GM21723 (cell line): ENCODE data around the gene MDFI.

Experiments
- ATAC-seq: cut with Tn5 transposase; IDR thresholded peaks from one replicate; pipeline ENCODE4 v1.9.1; 2021; ENCODE audit warnings: mild to moderate bottlenecking, moderate library complexity; ENCODE audit not compliant: unreplicated experiment

Gene MDFI

DNA sequence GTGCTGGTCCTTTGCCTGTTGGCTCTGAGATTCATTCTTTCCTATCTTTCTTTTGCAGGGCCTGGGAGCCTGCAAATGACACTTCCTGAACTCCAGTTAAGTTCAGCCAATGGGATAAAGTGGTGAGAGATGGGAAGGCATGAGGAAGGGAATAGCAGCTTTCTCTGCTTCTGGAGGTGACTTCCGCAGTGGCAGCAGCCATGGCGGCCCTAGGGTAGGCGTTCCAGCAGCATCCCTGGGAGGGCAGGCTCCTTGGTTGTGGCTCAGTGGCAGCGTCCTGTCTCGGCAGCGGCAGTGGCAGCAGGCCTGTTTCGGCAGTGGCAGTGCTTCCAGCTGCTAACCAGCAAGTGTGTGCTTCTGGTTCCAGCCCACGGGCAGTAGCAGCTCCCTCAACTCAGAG, 7.3 kb upstream of the MDFI start:
- no peak for ATAC-seq

DNA sequence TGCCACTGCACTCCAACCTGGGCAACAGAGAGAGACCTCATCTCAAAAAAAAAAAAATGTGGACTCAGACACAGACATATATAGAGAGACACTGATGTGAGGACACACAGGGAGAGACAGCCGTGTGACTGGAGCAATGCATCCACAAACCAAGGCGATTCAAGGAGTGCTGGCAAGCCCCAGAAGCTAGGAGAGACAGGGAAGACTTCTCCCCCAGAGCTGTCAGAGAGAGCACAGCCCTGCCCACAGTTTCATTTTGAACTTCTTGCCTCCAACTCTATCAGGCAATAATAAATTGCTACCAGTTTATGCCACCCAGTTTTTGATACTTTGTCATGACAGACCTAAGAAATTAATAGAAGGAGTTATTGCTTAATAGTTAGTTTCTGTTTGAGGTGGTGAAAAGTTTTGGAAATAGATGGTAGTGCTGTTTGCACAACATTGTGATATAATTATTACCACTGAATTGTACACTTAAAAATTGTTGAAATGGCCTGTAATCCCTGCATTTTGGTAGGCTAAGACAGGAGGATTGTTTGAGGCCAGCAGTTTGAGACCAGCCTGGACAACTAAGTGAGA, 5.1 kb upstream of the MDFI start:
- no peak for ATAC-seq

DNA sequence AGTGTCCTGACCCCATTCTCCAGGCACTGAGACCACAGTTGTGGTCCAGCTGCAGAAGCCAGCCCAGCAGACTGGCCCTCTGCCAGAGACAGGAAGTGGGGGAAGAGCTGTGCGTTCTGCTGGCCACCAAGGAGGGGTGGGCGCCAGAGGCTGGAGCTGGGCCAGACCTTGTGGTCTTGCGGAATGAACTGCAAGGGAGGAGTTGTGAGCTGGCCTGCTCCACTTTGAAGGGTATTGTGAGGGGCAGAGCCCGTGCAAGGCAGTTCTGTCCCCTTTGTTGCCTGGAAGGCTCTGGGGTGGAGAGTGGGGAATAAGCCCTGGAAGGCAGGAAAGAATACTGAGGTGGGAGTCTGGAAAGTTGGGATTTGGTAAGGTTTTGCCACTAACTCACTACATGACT, 3.6 kb upstream of the MDFI start:
- no peak for ATAC-seq

DNA sequence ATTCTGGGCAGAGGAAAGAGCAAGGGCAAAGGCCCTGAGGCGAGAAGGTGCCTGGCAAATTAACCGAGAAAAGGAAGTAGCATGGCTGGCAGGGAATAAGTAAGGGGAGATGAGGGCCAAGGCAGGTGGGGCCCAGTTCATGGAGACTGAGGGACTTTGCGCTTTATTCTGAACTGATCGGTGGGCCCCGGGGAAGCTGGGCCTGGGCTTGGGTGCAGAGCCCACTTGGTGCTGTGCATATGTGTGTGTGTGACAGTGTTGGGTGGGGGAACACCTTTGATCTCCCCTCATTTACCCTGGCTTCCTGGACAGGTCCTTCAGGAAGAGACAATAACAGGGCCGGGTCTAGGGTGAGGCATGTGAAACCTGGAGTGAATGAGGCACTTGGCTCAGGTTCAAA, 2.9 kb upstream of the MDFI start:
- no peak for ATAC-seq

DNA sequence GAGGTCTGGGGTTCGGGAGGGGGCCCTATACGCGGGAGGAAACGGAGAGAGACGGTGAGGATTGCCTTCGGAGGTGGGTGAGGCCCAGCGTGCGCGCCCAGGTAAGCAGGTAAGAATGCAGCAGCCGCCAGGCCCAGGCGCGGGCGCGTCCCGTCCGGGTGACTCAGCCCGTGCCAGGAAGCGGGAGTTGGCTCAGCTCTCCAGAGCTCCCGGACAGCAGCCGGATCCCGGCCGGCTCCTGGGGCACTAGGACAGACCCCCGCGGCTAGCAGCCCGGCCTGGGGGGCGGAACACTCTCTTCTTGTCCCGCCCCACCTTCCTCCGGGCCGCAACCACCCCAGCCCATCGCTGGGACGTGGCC, 1.5 kb upstream of the MDFI start:
- ATAC-seq = no peak

DNA sequence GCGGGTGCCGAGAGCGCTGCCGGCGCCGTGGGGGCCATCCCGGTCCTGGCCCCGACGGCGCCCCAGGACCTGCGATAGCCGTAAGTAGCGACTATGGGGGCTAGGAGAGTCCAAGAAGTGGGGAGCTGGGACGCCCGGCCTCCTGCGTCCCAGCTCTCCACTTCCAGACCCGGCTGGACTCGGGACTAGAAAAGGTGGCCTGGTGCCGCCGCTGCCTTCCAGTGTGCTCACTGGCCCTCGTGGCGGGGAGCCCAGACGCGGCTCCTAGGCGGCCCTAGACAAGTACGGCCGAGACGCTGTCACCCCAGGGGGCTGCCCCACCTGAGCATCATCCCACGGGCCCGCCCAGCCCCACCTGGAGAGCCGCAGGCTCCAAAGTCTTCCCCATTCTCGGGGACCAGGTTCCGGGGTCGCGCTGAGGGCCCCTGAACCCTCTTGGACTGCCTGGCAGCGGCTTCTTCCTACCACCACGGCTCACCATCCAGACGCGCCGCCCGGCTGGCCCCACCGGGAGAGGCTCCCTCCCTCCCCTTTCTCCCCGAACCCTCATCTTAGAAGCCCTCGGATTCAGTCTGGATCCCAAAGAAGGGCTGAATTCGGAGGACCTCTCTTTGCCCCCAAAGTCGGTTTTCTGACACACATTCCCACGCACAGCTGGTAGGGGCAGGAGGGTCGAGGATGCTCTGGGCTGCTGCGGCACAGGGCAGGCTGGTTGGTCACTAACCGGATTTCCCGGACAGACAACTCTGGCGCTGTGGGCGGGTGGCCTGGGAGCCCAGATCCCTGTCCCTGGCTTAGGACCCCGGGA, 870 bp upstream of the MDFI start:
- no peak for ATAC-seq

DNA sequence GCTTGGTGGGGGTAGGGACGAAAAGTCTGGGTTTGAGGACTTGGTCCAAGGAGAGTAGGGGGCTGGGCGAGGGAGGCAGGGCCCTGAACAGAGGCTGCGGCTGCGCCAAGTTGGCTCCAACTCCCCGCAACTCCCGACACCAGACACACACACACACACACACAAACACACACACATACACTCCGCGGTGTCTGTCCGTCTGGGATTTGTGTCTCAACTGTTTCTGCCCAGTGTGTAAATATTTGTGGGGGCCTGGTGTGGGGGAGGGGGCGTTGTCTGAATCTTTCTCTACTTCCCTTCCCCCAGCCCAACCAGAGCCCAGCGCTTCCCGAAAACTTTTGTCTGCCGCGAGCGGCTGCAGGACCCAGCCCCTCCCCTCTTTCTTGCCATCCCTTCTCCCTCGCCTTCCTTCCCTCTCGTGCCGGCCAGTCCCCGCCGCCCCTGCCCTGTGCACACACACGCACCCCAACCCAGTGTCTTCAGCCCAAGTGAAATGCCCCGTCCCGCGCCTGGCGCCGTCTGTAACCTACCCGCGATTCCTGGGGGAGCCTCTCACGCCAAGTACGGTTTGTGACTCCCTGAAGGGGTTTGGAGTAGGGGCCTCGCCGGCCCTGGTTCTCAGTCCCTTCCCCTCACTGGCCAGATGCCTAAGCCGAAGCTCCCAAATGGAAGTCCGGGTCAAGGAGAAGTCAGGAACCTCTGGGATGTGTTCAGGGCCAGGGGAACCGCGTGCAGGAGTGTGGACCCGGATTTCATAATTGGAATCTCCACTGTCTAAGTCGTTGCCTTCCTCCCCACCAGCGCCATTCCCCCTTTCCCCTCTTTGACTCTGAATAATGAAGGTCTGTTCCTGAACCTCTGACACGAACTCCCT, 904 bp downstream of the MDFI start:
- no peak for ATAC-seq

DNA sequence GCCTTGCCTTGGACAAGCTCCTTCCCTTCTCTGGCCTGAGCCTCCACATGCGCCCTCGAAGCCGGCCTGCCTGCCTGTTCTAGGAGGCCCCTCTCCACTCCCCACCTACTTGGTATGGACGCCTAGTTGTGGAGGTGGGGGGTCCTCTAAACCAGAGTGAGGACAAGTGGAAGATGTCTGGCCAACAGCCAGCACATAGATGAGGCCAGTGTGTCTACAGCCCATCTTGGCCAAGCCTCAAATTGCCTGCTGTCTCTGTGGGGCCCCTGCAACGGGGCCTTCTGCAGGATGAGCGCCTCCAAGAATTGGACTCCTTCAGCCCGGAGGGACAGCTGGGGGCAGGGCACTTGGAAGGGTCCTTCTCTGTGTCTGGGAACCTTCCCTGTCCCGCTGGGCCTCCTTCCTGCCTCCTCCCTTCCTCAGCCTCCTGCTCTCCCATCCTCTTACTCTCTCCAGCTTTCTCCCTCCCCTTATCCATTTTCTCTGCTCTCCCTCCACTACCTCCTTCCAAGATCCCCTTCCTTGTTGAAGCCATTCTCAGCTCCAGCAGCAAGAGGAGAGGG, 1.6 kb downstream of the MDFI start:
- no peak for ATAC-seq

DNA sequence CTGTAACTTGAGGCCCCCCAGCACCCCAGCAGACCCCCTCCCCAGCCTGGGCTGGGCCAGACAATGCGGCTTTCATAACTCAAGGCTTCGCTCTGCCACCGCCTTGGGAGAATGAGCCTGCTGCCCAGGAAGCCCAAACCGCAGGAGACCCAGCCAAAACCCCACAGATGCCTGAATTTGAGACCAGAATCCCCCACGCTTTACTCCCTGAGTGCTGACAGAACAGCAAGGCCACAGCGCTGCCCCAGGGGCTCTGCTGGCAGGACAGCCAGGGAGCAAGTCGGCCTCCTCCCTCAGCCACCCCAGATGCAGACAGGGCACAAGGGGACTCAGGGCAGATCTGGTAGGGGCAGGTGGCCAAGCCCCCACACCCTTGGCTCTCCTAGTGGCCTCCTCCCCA, 2.2 kb downstream of the MDFI start:
- no peak for ATAC-seq

DNA sequence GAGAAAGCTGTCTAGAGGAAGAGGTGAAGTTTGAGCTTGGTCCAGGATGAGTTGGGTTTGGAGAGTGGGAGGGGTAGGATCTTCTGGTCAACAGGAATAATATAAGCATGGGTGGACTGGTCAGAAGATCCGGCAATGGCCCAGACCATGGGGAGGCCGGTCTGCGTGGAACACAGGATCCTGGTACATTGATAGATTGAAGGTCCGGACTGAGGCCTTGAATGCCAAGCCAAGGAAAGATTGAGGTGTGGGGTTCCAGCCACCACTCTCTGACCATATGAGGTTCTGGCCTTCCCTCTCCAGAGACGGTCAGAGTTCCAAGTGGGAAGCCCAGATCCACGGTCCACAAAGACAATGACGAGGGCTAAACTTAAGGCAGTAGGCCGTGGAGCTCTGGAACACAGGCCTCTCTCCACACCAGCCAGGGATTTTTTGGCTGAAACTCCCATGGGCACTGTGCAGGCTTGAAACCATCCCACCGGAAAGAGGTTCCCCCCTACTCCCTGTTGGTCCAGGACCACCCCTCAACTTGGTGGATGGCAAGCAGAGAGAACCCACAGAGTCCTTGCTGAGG, 3.2 kb downstream of the MDFI start:
- ATAC-seq = no peak

DNA sequence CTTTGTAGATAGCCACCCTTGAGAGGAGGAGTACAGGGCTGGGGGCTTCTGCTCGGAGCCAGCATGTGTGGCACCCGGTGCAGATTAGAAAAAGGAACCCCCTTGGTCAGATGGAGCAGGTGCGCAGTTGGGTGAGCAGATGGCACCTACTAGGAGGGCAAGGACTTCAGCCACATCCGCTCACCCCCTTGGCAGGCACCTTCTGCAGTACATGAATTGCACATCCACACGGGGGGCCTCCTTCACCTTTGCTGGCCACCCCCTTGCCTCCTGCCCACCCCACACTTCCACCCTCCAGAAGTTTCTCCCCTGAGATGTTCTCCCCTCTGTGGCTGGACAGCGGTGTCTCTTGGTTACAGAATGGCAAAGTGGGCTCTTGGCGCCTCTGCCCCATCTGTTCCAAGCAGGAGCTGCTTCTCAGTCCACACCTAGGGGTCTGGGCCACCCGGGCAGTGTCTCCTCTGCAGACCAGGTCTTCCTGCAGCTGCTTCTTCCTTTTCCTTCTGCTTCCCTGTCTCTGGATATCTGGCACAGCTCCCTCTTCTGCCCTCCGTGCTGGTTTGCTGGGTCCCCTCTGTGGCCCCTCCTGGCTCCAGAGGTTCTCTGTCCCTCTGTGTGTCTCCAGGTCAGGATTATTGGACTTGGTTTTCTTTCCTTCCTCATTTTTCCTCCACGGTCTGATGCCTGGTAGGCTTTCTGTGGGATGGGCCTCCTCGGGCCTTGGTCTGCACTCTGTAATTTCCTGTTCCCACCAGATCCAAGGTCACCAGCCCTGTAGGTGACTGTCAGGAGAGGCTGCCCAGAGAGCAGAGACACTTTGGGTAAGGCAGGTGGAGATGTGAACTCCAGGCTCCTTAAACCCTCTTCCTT, 4.1 kb downstream of the MDFI start:
- ATAC-seq = no peak

DNA sequence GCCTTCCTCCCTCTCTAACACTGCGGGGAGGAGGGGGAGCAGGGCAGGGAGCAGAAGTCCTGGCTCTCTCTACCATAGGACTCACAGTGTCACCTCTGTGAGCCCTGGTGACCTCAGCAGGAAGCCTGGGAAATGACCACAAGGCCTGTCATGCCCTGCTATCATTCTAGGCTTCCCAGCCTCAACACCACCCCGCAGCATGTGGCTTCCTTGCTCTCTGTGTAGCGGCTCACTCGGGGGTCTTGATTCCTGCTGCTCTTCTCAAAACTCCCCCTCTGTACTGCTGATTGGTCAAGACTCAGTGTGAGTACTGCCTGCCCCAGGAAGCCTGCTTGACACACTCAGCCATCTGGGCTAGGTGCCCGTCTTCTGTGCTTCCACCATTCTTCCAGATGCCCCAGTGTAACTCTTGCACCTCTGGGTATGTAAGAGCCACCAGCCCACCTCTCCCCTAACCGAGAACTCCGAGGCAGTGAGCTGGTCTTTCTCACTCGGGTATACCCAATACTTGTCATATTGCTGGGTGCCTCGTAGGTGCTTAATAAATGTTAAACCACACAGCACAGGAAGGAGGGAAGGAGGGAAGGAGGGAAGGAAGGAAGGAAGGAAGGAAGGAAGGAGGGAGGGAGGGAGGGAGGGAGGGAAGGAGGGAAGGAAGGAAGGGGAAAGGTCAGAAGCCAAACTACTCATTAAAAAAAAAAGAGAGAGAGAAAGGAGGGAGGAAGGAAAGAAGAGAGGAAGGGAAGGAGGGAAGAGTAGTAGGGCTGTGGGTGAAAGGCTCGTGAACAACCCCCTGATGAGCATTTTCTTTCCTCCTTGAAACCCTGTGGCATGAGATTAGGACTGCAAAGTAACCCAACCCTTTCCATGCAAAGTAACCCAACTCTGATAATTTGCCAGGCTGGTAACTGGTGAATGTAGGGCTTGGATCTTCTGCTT, 5.0 kb downstream of the MDFI start:
- ATAC-seq = no peak

DNA sequence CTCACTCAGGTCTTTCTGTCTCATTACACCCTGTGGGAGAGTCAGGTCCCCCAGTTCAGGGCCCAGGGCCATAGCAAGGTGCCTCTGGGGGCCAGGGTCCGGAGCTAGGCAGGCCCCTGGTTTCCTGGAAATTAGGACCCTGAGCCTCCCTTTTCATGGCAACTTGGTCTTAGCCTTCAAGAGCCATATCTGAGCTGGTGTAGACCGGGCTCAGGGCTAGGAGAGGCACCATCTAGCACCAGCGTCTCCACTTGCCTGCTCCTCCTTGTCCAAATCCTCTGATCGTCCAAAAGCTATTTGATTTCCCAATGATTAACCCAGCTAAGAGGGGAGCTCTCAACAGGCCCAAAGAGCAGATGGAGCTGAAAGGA, 5.6 kb downstream of the MDFI start:
- no peak for ATAC-seq

DNA sequence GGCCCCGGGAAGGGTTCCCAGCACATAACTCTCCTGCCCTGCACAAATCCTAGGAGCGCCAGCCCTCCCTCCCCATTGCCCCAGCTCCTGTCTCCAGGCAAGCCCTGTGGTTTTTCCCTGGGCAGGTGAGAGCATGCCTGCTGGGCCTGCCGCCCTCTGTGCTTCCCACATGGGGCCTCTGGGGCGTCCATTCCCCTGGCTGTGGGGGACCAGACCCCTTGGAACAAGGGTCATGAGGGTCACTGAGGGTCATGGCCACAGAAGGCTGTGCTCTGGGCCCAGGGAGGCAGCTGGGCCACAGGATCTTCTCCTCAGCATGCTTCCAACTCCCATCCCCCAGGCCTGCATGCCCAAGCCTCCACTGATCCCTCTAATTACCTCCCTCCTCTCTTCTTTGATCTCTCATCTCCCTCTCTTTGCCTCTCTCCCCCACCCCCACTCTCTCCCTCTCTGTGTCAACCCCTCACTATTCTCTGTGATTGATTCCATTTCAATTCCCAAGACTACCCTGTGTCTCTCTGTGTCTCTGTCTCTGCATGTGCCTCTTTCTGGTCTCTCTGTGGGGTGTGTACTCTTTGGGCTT, 6.1 kb downstream of the MDFI start:
- no peak for ATAC-seq

DNA sequence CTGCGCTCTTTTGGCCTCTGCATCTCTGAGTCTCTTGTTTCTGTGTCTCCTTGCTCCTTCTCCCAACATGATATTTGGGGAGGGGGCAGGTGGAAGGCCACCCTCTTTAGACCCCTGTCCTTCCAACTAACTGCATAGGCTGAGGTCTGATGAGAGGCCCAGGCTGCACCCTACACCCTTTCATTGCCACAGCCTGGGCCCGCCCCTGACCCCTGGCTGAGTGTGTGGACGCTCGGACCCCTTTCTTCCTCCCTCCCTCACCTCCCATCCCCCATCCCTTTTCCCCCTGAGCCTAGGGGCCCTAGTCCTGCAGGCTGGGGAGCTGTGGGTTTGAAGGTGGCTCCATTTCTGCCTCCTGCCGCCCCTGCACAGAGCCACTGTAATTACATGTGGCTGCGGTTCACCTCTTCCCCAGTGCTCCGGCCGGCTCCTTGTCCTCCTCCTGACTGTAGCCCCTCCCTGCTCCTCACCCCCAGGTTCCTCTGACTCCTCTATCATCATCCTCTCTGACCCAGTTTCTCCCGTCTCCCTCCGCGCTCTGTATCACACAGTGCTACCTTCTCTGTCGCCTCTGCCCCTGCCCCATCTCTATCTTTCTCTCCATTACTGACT, 6.8 kb downstream of the MDFI start:
- no peak for ATAC-seq

DNA sequence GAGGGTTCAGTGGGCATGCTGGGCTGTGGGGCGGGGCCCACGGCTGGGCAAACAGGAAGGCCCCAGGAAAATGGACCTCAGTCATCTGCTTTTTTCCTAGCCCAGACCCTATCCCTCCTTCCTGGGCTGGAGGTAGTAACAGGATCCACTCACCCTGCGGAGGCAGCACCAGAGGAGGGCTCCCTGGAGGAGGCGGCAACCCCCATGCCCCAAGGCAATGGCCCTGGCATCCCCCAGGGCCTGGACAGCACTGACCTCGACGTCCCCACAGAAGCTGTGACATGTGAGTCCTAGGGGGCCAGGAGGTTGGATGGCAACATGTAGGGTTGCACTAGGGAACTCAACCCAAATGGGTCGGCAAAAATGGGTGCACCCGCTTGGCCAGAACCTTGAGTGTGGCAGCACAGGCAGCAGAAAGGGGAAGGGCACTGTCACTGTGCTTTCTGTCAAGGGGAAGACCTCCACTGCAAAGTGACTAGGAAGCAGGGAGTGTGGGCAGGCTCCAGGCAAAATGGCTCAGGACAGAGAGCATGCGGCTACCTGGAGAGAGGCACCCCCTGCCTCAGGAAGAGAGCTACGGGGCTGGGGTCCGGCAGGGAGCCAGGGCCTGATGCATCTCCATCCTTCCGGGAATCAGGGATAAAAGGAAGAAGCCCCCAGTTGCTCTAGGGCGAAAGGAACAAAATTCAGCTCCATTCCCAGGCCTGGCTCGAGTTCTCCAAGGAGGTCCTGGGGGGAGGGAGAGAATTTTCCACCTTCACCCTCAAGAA, 7.9 kb downstream of the MDFI start:
- ATAC-seq = no peak

DNA sequence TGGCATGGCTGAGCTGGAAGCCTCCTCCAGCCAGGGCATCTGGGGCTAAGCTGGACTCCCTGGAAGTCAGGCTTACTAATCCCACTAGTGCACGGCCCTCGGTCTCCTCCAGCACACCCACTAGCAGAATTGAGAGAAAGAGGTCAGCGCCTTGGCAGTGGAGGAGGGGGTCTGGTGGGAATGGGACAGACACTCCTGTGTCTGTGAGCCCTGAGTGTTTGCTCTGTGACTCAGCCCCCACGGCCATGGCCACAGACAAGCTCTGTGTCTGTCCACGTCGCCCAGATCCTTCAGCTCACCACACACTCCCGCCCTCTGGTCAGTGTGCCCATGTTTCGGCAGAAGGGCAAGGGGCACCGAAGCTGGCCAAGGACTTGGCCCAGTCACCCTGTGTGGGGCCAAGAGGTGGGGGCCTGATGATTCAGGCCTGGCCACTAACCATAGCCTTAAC, 8.8 kb downstream of the MDFI start:
- no peak for ATAC-seq
